GM18907 (cell line): ENCODE data around the gene CCZ1.
"Not testable (repeated sequence)": the region's sequence is repeated elsewhere in the genome, so short reads cannot be mapped to it uniquely, and the experiment has no call there.

Experiments
- ATAC-seq: cut with Tn5 transposase; IDR thresholded peaks from one replicate; pipeline ENCODE4 v1.9.1; 2021; ENCODE audit warnings: mild to moderate bottlenecking, moderate library complexity; ENCODE audit not compliant: unreplicated experiment

The CCZ1 gene

DNA sequence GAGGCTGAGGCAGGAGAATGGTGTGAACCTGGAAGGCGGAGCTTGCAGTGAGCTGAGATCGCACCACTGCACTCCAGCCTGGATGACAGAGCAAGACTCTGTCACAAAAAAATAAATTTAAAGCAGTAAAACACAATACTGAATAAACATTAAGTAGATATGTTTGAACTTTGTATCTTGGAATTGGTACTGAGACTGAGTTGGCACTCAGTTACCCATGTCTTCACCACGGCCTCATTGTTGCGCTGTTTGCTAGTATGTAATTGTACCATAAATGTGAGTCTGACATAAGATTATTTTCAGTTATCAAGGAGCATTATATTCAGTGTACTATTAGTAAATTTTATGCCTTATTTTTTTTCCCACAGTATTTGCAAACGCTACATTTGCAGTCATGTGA lies 6.2 kb downstream of the CCZ1 start:
- ATAC-seq: not testable (repeated sequence)

DNA sequence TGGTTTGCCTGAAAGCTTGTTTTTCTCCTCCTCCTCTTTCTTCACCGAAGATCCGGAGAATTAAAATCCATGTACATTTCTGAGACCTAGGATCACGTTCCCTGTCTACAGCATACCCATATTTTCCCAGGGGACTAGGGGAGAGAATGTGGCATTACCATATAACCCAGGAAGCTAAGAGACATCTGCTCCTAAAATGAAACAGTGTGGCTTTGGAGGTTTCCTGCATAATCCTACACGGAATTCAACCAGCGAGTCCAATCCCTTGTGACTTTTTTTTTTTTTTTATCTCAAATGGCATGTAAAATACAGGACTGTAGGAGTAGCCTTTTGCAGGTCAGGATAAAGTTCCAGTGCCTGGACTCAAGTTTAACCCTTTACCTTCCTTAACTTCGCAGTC lies 10.3 kb downstream of the CCZ1 start:
- ATAC-seq: not testable (repeated sequence)

GRCh38 chr7:5916529-5916928 lies 18.0 kb downstream of the CCZ1 start:
- not testable (repeated sequence) for ATAC-seq

DNA sequence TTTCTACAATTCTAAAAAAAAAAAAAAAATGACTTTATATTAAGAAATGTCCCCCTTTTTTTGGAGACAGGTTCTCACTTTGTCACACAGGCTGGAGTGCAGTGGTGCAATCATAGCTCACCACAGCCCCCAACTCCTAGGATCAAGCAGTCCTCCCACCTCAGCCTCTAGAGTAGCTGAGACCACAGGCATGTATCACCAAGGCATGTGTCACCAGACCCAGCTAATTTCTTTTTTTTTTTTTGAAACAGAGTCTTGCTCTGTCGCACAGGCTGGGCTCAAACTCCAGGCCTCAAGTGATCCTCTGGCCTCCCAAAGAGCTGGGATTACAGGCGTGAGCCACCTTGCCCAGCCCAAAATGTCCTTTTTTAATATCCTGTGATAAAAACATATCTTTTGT lies 25.6 kb downstream of the CCZ1 start:
- ATAC-seq: not testable (repeated sequence)

DNA sequence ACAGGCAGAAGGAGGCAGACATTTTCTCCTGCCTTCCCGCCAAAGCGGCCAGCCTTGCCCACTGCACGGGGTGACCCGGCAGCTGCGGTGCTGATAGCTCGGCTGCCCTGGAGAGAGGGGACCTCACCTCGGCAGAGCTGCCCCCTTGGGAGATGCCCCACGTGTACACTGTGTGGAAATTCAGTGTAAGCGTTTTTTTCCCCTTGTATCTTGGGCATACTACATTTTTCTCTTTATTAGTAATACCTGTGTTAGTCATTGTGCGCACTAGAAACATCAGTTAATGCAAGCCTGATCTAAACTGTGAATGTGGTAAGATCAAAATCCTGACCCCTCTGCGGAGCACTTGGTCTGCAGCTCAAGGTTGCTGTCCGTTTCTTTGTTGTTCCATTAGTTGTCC lies 26.1 kb downstream of the CCZ1 start:
- ATAC-seq: not testable (repeated sequence)

DNA sequence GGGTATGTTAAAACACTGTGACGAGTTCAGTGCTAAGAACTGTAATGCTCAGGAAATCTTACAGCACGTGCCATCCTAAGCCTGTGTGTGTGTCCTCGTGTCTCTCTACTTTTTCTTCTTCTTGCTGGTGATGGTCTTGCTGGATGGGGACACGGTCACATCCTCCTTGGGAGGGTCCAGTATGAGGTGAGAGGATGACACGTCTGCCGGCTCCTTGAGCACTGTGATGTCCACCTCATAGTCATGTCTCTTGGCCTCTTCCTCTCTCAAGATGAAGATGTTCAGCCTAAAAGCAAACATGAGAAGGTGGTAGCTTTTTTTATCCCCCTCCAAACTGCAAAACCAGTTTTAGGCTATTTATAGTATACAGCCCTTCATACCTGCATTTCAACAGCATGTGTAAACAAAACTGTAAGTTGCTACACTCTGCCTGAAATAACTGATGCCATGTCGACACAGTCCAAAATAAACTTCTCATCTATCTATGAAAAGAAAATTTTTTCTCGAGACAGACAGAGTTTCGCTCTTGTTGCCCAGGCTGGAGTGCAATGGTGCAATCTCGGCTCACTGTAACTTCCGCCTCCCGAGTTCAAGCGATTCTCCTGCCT lies 27.8 kb downstream of the CCZ1 start:
- not testable (repeated sequence) for ATAC-seq

GRCh38 chr7:5930290-5930689 lies 31.8 kb downstream of the CCZ1 start:
- ATAC-seq: not testable (repeated sequence)

DNA sequence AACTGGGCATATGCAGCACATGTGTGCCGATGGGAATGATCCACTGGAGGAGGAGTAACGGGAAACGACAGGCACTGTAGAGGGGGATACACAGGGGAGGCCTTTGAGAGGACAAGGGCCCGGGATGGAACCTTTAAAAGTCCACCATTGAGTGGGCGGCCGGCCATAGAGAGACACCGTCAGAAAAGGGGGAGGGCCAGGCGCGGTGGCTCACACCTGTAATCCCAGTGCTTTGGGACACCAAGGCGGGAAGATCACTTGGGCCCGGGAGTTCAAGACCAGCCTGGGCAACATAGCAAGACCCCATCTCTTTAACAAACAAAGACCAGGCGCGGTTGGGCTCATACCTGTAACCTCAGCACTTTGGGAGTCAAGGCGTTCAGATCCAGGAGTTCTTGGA lies 32.7 kb downstream of the CCZ1 start:
- ATAC-seq: not testable (repeated sequence)

DNA sequence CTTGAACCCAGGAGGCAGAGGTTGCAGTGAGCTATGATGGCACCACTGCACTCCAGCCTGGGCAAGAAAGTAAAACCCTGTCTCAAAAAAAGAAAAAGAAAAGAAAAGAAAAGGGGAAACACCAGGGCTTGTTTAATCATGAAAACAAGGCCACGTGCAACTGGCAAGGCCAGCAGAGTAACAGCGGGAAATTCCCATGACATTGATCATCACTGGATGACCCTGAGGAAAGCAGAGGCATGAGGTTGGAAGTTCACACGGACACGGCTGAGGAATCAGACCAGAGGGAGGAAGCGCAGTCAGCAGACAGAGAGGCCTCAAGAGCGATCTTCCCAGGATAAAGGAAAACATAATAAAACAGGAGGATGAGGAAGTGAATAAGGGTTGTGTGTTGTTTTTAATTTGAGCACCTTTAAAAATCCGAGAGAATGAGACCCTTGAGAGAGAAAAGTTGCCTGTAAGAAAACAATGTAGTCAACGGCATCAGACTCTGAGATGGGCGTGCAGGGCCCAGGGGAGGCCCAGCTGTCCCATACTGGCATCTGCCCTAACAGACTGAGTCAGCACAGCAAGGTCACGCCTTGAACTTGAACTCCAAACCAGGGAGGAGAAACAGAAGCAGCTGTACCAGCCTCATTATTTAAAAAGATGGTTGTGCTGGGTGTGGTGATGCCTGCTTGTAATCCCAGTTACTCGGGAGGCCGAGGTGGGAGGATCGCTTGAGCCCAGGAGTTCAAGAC lies 33.5 kb downstream of the CCZ1 start:
- not testable (repeated sequence) for ATAC-seq

- not testable (repeated sequence) for ATAC-seq
Measured at GRCh38 chr7:5934945-5935450, 36.5 kb downstream of the CCZ1 start.

DNA sequence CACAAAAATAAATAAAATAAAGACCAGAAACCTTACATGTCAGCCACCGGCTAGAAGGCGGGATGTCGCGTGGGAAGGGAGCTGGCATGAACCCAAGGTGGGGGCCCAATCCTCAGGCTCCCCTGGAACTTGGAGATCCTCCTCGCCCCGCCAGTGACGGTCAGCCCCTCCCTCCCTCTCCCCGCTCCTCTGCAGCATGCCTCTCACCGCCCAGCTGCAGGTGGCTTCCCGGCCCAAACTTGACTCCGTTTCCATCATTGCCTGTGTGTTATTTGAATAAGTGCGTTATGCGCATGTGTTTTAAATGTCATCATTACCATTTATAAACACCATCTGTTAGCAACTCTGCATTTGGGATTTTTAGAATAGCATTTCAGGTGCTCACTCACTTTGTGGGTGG lies 64.7 kb downstream of the CCZ1 start:
- ATAC-seq: not testable (repeated sequence)

DNA sequence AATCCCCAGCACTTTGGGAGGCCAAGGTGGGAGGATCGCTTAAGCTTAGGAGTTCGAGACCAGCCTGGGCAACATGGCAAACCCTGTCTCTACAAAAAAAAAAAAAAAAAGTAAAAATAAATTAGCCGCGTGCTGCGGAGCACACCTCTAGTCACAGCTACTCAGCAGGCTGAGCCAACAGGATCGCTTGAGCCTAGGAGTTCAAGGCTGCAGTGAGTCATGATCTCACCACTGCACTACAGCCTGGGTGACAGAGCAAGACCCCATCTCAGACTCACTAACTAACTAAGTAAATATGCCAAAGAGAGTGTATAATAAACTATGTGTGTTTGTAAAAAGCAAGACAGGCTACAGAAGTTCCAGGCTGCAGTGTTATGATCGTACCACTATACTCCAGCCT lies 65.3 kb downstream of the CCZ1 start:
- not testable (repeated sequence) for ATAC-seq

DNA sequence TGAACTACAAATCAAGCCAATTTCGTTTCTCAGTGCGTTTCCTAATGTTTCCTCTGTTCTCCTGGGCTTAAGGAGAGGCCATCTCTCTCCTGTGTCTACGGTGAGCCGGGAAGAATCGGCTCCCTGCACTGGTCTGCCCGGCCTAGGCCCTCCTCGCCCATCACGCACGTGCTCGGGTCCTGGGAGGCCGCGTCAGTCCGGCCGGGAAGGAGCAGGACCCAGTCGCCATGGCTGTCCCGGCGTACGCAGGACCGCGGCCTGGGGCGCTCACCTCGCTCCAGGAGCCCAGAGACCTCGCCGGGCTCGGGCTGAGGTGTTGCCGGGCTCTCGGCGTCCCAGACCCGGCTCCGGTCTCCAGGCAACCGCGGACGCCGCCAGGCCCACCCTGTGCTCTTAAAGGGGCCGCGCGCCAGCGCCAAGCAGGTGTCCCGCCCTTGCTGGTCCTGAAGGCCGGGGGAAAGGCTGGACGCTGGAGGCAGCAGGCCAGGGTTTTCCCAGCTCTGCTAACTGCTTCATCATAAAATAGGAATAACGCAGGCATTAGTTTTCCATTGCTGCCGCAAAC lies 71.9 kb downstream of the CCZ1 start, which contains the start of gene RSPH10B:
Gene RSPH10B (minus strand): TSS at position 343 of the 565 bp plus-strand sequence. CDS start 3,573 bp downstream, outside the sequence.
- ATAC-seq: not testable (repeated sequence)

- not testable (repeated sequence) for ATAC-seq
Measured at GRCh38 chr7:5973580-5973979, 75.0 kb downstream of the CCZ1 start.
